HepG2 (cell line): ENCODE measurements around the gene STX2. TPM values are rescaled to one million over a fixed set of nuclear protein-coding genes. Genes with fewer than 3 reads are reported as not detected.

Experiments used
- ATAC-seq: fragments of 200-7000 bp; cut with Tn5 transposase; 3 replicates; pipeline ENCODE4 v1.9.1; 2020; ENCODE audit warnings: mild to moderate bottlenecking, moderate library complexity
- BruUV-seq: library from RNA; stranded (reverse); fragments of 400-500 nt; replicated peaks from 2 replicates; lab custom pipeline; 2021; lab: Mats Ljungman, UMichigan
- CTCF ChIA-PET: fragments of 300-600 bp; formaldehyde crosslinking; extraction: SDS; loops from one replicate; lab custom pipeline; 2021; ENCODE audit warnings: low total read pairs, inconsistent platforms, low intra/inter-chr PET ratio; lab: Yijun Ruan, JAX
- POLR2A ChIA-PET: fragments of 350-600 bp; sonication (Branson Sonifier 250); formaldehyde crosslinking; loops from one replicate; lab custom pipeline; 2020; ENCODE audit warnings: antibody characterized with exemption, inconsistent platforms; lab: Yijun Ruan, JAX
- DNase-seq: peaks from one replicate; pipeline ENCODE4 v3.0.0-alpha.2; 2015; ENCODE audit warnings: low spot score
- FAIRE-seq: peaks from 3 replicates; lab custom pipeline; 2011; peaks lifted over from hg19 to GRCh38; lab: Jason Lieb, UNC
- H2AFZ ChIP-seq: one replicate; pipeline ENCODE4 v1.6.1; 2011; ENCODE audit warnings: low read length, inconsistent platforms
- H3K27ac ChIP-seq: fragments of 300-600 bp; 3 replicates; pipeline ENCODE4 v1.8.0; 2011; ENCODE audit warnings: mixed run types, mild to moderate bottlenecking, mixed read lengths, low read length, inconsistent platforms; ENCODE audit not compliant: insufficient read depth; ENCODE audit errors: extremely low read length
- H3K27me3 ChIP-seq, 2 experiments: fragments of 200-600 bp in 1 of 2; 2 replicates in 1 of 2; 3 replicates in 1 of 2; pipeline versions ENCODE4 v1.6.0 to v1.8.0; 2011; ENCODE audit warnings: low read length in 2 of 2, mild to moderate bottlenecking in 2 of 2, moderate library complexity in 2 of 2, inconsistent platforms in 1 of 2; ENCODE audit not compliant: insufficient read depth in 2 of 2, control insufficient read depth in 1 of 2
- H3K36me3 ChIP-seq, 2 experiments: fragments of 200-600 bp in 1 of 2; replicated peaks in 1 of 2; 2 replicates in 1 of 2; 3 replicates in 1 of 2; pipeline versions ENCODE4 v1.5.1 to v1.8.0; 2011; ENCODE audit warnings: low read length in 2 of 2, inconsistent platforms in 1 of 2; ENCODE audit not compliant: insufficient read depth in 2 of 2, control insufficient read depth in 1 of 2
- H3K4me1 ChIP-seq: 2 replicates; pipeline ENCODE4 v1.5.1; 2012; ENCODE audit warnings: low read length, inconsistent platforms; ENCODE audit not compliant: insufficient read depth
- H3K4me2 ChIP-seq: 2 replicates; pipeline ENCODE4 v1.6.0; 2011; ENCODE audit warnings: low read depth, low read length, inconsistent platforms
- H3K4me3 ChIP-seq, 3 experiments: fragments of 200-600 bp in 1 of 3; sonication (generic), shearing (Covaris generic) in 1 of 3; replicated peaks in 1 of 3; 2 replicates each; pipeline ENCODE4 v1.5.1; 2011 to 2016; ENCODE audit warnings: low read length in 3 of 3, inconsistent platforms in 2 of 3, low read depth in 2 of 3, mild to moderate bottlenecking in 2 of 3, control low read depth in 1 of 3, mixed read lengths in 1 of 3; ENCODE audit not compliant: insufficient read depth in 1 of 3
- H3K79me2 ChIP-seq: one replicate; pipeline ENCODE4 v1.6.1; 2011; ENCODE audit warnings: low read length, inconsistent platforms; ENCODE audit not compliant: insufficient read depth
- H3K9ac ChIP-seq: 2 replicates; pipeline ENCODE4 v1.6.0; 2011; ENCODE audit warnings: mild to moderate bottlenecking, low read depth, low read length, inconsistent platforms; ENCODE audit not compliant: insufficient read depth
- H3K9me3 ChIP-seq: 2 replicates; pipeline ENCODE4 v1.5.1; 2012; ENCODE audit warnings: mild to moderate bottlenecking, low read length
- H4K20me1 ChIP-seq: 2 replicates; pipeline ENCODE4 v1.6.0; 2011; ENCODE audit warnings: inconsistent platforms, mild to moderate bottlenecking, low read length, moderate library complexity; ENCODE audit not compliant: insufficient read depth
- AGO2 ChIP-seq: fragments of 200-400 bp; formaldehyde crosslinking; optimal IDR thresholded peaks from 2 replicates; pipeline ENCODE3; 2017; ENCODE audit warnings: mild to moderate bottlenecking, low read depth, low read length, moderate library complexity
- ATAD3A ChIP-seq: sonication (generic); formaldehyde crosslinking; IDR thresholded peaks from 2 replicates; pipeline ENCODE4 v1.4.0; 2020; ENCODE audit warnings: missing genetic modification reagents
- CENPBD1 ChIP-seq: sonication (generic); formaldehyde crosslinking; IDR thresholded peaks from 2 replicates; pipeline ENCODE4 v1.8.0; 2022; ENCODE audit warnings: missing genetic modification reagents, low read depth, mild to moderate bottlenecking, borderline replicate concordance
- IKZF1 ChIP-seq: fragments of 450-650 bp; IDR thresholded peaks from 2 replicates; pipeline ENCODE4 v1.7.1; 2016
- MNT ChIP-seq: fragments of 450-650 bp; IDR thresholded peaks from 2 replicates; pipeline ENCODE4 v1.6.1; 2016
- RFX5 ChIP-seq: IDR thresholded peaks from 2 replicates; pipeline ENCODE4 v1.6.1; 2011; ENCODE audit warnings: low read depth, low read length, improper control_type of control experiment
- RXRA ChIP-seq: sonication (generic); formaldehyde crosslinking; IDR thresholded peaks from 2 replicates; pipeline ENCODE4 v1.5.1; 2020; ENCODE audit warnings: missing genetic modification reagents
- TCF7 ChIP-seq: sonication (generic); IDR thresholded peaks from 2 replicates; pipeline ENCODE4 v1.6.1; 2016; ENCODE audit warnings: antibody characterized with exemption, low read depth
- ZBTB14 ChIP-seq: sonication (generic); formaldehyde crosslinking; IDR thresholded peaks from 2 replicates; pipeline ENCODE4 v1.4.0; 2020; ENCODE audit warnings: missing genetic modification reagents
- ZNF7 ChIP-seq: IDR thresholded peaks from 2 replicates; pipeline ENCODE4 v1.6.1; 2016; ENCODE audit warnings: missing biosample characterization, missing genetic modification reagents
- ZNF772 ChIP-seq: sonication (generic); formaldehyde crosslinking; IDR thresholded peaks from 2 replicates; pipeline ENCODE4 v1.5.0; 2020; ENCODE audit warnings: mild to moderate bottlenecking, missing genetic modification reagents
- ZNF780A ChIP-seq: sonication (generic); formaldehyde crosslinking; IDR thresholded peaks from 2 replicates; pipeline ENCODE4 v1.8.0; 2022; ENCODE audit warnings: mild to moderate bottlenecking, missing genetic modification reagents, moderate library complexity
- WGBS: methylation state at CpG from one replicate; pipeline ENCODE4 v1.1.6; 2017; ENCODE audit warnings: low lambda C conversion rate; 5-methylcytosine and 5-hydroxymethylcytosine counted together
- in situ Hi-C: cut with HindIII; loops from 2 replicates; pipeline ENCODE4 v1.10.0; 2017; ENCODE audit warnings: low pct_unique_long_range_greater_than_20kb; ENCODE audit not compliant: extremely low pct_ligation_motif_present
- intact Hi-C: fragments of 100-400 bp; cut with micrococcal nuclease; formaldehyde crosslinking; loops from one replicate; pipeline ENCODE4 v1.10.0; 2022; ENCODE audit not compliant: unreplicated experiment
- polyA plus RNA-seq, 8 experiments: library from polyadenylated mRNA; depleted of rRNA in 3 of 8; stranded (reverse) in 7 of 8; unstranded in 1 of 8; fragments of >200 nt; fragmentation: Illumina TruSeq in 4 of 8; extraction: Trizol in 4 of 8; gene quantifications; 2 replicates each; pipeline versions ENCODE4 v1.2.1 to v1.2.3, GENCODE V29; 2011 to 2016; ENCODE audit warnings: low read depth in 4 of 8, missing spikeins in 1 of 8, mixed read lengths in 1 of 8; ENCODE audit not compliant: insufficient read depth in 1 of 8
- total RNA-seq, 5 experiments: library from RNA; depleted of rRNA; stranded (reverse); fragments of >200 nt; fragmentation: Illumina TruSeq; extraction: Trizol; gene quantifications; 2 replicates each; pipeline ENCODE4 v1.2.3, GENCODE V29; 2016; ENCODE audit warnings: low read depth in 1 of 5

The STX2 gene
- total and polyA plus RNA-seq, 2 of the 13 experiments (the other 11 are each of a cell fraction or from before 2014, with no cell fraction given) = 13.4 to 25.1 TPM

- TF ChIP-seq ZBTB14 (no peak), TCF7 (no peak), RFX5 (no peak), ZNF7 (CRISPR knock-in tag) (no peak), AGO2 (no peak), ATAD3A (CRISPR knock-in tag) (no peak)
Measured at GRCh38 chr12:130743606-130744005, 95.4 kb downstream of the STX2 start (continued).

DNA sequence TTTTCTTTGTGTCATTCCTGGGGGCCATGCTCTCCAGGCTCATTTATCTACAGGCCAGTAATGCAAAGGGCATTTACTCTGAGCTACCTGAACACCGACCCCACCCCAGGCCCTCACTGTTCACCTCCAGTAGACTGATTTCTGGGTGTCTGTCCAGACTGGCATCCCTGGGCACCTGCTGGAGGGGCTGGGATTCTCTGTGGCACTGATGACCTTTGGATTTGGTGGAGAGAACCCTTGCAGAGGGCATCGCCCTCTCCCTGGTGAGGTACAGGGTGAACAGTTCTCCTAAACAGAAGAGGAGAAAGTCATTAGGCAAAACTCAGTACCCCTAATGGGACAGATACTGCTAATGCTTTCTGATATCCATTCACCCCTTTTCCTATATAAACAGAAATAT, 95.9 kb downstream of the STX2 start:
- FAIRE-seq (no peak), ATAC-seq (no peak), DNase-seq (no peak)
- Histone ChIP-seq H2AFZ (no peak overlapping the region), H3K27ac (no peak overlapping the region), H3K9me3 (no peaks in the 10 kb centered on the region), H3K27me3 (peaks cover 0 to 12% of the 10 kb centered on the region in 2 experiments; a peak in 3 of 5 replicates), H4K20me1 (no peaks in the 10 kb centered on the region), H3K79me2 (no peaks in the 10 kb centered on the region), H3K4me3 (no peak overlapping the region), H3K36me3 (no peaks in the 10 kb centered on the region), H3K4me1 (no peaks in the 10 kb centered on the region), H3K9ac (no peak overlapping the region), H3K4me2 (no peak overlapping the region)
- no TSS peak for BruUV-seq
- intact Hi-C loops (loop anchor here (10.0 kb wide), 2 partner anchors 278 to 698 kb away; no protein-coding TSS in a partner anchor), in situ Hi-C loops (loop anchor here (25.0 kb wide), 1 partner anchor 706 kb away; no protein-coding TSS in a partner anchor)
- ChIA-PET CTCF (no interaction called here), POLR2A (no interaction called here)
- 0% methylated on average over 1 of the region's 2 CpGs for WGBS
- TF ChIP-seq CENPBD1 (CRISPR knock-in tag) = no peak
- no peak for TF ChIP-seq RXRA (CRISPR knock-in tag)
- no peak for TF ChIP-seq MNT
- no peak for TF ChIP-seq ZNF780A (CRISPR knock-in tag)
- no peak for TF ChIP-seq IKZF1
- no peak for TF ChIP-seq ZNF772
